ENCODE measurements around the gene CCDC15. TPM values are rescaled to one million over a fixed set of nuclear protein-coding genes. Genes with fewer than 3 reads are reported as not detected.

CCDC15 gene
- total RNA-seq, 5 donors from 2014 or later (not counting 1 experiment from before 2014, with no cell fraction given) = 1.4 to 3.4 (median 2.1) TPM

DNA sequence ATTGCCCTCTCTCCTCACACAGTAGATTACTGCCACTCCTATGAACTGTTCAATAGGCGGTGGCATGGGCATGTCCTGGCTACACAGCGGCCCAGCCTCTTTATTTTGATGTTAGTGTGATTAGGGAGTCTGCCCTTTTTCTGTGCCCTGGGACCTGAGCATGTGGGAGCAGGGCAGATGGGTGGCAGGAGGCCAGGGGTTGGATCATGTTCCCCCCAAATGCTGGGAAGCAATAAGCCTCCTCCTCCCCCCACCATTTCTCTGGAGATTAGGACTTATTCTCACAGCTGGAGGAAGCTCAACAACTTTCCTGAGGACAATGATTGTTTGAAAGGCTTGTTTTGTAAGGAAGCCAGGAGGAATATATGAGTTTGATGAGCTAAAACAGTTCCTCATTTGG, 34.1 kb upstream of the CCDC15 start:
- ChIA-PET POLR2A (interaction anchor here (1.0 kb wide), 2 partner anchors 22 to 33 kb away, joined by 3 to 4 read pairs; partner anchors contain the start of gene ROBO4 (in 1 of the 2)), CTCF (interaction anchor here (0.5 to 1.5 kb wide), 8 partner anchors 21 to 945 kb away, joined by 3 to 12 read pairs (median 4); no protein-coding TSS in a partner anchor)
- peaks cover 0 to 7% of the 10 kb centered on the region in 2 experiments for H3K27me3 ChIP-seq (replicated peaks in 1 of 2; ENCODE audit: control insufficient read depth in 2 of 2, extremely low read depth in 1 of 2, insufficient read depth in 2 of 2, low read length in 1 of 2)
- Mint-ChIP-seq H3K9me3 (no peaks in the 10 kb centered on the region), H3K27me3 (peaks cover 3% of the 10 kb centered on the region in 2 donors), H3K36me3 (no peaks in the 10 kb centered on the region), H3K27ac (no peak overlapping the region), H3K4me3 (peak overlapping the region in 1 of 3 donors; percentile 65), H3K4me1 (peaks cover 24 to 28% (median 25%) of the 10 kb centered on the region in 3 donors)
- no CpG with 5 or more reads among the region's 2 CpGs for WGBS (ENCODE audit: insufficient coverage)
- H3K4me1 ChIP-seq (ENCODE audit: control insufficient read depth in 1 of 2, extremely low read depth in 1 of 2, insufficient read depth in 2 of 2, low read length in 2 of 2) = peaks cover 14 to 37% of the 10 kb centered on the region in 2 experiments
- no peaks in the 10 kb centered on the region for H3K36me3 ChIP-seq (ENCODE audit: control insufficient read depth in 2 of 2, extremely low read depth in 1 of 2, insufficient read depth in 1 of 2, low read length in 1 of 2)
- ATAC-seq (replicated peaks in 1 of 4) = no peak
- H3K9me3 ChIP-seq = no peaks in the 10 kb centered on the region
- H3K4me3 ChIP-seq (ENCODE audit: control insufficient read depth in 1 of 2, extremely low read depth in 1 of 2, low read length in 1 of 2) = no peak overlapping the region
- no peak for DNase-seq
- H3K27ac ChIP-seq (ENCODE audit: low read length) = no peak overlapping the region

DNA sequence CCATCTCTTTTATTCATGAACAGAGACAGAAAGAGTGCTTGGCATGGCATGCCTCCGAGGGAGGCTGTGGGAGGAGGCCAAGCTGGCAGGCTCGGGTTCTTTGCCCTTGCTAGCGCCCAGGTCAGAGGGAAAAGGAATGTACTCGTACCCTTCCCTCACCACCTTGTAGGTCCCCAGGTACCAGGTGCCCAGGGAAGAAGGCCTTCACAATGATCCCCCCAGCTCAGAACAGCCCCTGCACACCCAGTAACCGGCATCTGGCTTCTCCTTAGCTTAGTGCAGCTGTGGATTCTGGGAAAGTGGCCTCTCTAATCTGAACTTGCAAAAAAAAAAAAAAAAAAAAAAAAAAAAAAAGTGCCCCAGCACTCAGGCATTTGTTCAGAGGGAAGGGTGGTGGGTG, 33.6 kb upstream of the CCDC15 start:
- Mint-ChIP-seq H3K27ac (peak overlapping the region in 1 of 2 donors; percentile 70), H3K4me1 (peaks cover 24 to 28% (median 25%) of the 10 kb centered on the region in 3 donors), H3K27me3 (peaks cover 3% of the 10 kb centered on the region in 2 donors), H3K4me3 (peak overlapping the region in 2 of 3 donors; percentile 65 to 73), H3K36me3 (no peaks in the 10 kb centered on the region), H3K9me3 (no peaks in the 10 kb centered on the region)
- Histone ChIP-seq H3K36me3 (ENCODE audit: control insufficient read depth in 2 of 2, extremely low read depth in 1 of 2, insufficient read depth in 1 of 2, low read length in 1 of 2) (no peaks in the 10 kb centered on the region), H3K9me3 (no peaks in the 10 kb centered on the region), H3K27me3 (replicated peaks in 1 of 2; ENCODE audit: control insufficient read depth in 2 of 2, extremely low read depth in 1 of 2, insufficient read depth in 2 of 2, low read length in 1 of 2) (peaks cover 0 to 7% of the 10 kb centered on the region in 2 experiments), H3K4me3 (ENCODE audit: control insufficient read depth in 1 of 2, extremely low read depth in 1 of 2, low read length in 1 of 2) (peak overlapping the region in 1 of 2 donors; percentile 33), H3K27ac (ENCODE audit: low read length) (no peak overlapping the region), H3K4me1 (ENCODE audit: control insufficient read depth in 1 of 2, extremely low read depth in 1 of 2, insufficient read depth in 2 of 2, low read length in 2 of 2) (peaks cover 14 to 37% of the 10 kb centered on the region in 2 experiments)
- 100% methylated on average over 2 of the region's 5 CpGs for WGBS (ENCODE audit: insufficient coverage)
- POLR2A ChIA-PET = interaction anchor here (1.0 kb wide), 2 partner anchors 23 to 33 kb away, joined by 3 to 4 read pairs; partner anchors contain the start of gene ROBO4 (in 1 of the 2)
- CTCF ChIA-PET = interaction anchor here (0.6 to 1.5 kb wide), 7 partner anchors 20 to 511 kb away, joined by 3 to 12 read pairs (median 4); no protein-coding TSS in a partner anchor
- DNase-seq = no peak
- ATAC-seq (replicated peaks in 1 of 4) = no peak

DNA sequence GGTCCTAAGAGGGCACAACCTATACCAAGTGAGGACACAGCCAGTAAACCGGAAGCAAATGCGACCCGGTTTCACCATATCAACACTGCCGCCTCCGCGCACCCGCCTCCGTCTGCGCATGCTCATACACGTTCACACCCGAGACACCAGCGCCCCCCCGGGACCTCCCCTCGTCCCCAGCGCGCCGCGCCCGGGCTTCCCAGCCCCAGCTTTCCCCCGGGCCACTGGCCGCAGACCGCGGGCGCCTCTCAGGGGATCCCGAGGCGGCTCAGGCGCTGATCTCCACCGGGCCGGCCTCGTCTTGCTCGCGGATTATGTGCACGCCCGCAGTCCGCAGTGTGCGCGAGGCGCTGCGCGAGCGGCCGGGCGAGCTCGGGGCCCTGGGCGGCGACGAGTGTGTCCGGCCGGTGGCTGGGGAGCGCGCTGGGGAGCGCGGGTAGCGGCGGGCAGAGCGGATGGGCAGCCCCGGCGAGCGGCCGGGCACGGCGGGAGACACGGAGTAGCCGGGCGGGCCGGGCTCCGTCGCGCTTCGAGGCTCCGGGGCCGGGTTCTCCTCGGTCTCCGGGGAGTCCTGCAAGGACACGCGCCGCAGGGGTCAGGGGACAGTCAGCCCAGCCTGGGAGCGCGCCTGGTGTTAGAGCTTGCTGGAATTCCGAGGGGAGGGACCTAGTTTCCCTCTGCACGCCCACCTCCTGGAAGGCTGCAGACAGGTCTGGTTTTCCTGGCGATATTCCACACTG, 33.0 kb upstream of the CCDC15 start:
- POLR2A ChIA-PET = interaction anchor here in 1 of 2 donors (1.0 kb wide), 1 partner anchor 32 kb away, joined by 4 read pairs; no protein-coding TSS in a partner anchor
- CTCF ChIA-PET = no interaction called here
- ATAC-seq (replicated peaks in 1 of 4) (peak; percentile 78 to 86 (median 85)), DNase-seq (peak; percentile 64 to 89 (median 75))
- H3K9me3 ChIP-seq = no peaks in the 10 kb centered on the region
- H3K9me3 Mint-ChIP-seq = no peaks in the 10 kb centered on the region
- peaks cover 14 to 37% of the 10 kb centered on the region in 2 experiments for H3K4me1 ChIP-seq (ENCODE audit: control insufficient read depth in 1 of 2, extremely low read depth in 1 of 2, insufficient read depth in 2 of 2, low read length in 2 of 2)
- H3K27me3 Mint-ChIP-seq = peaks cover under 1 to 3% of the 10 kb centered on the region in 2 donors
- H3K4me1 Mint-ChIP-seq = peaks cover 24 to 28% (median 25%) of the 10 kb centered on the region in 3 donors
- peak overlapping the region; percentile 33 to 56 for H3K4me3 ChIP-seq (ENCODE audit: control insufficient read depth in 1 of 2, extremely low read depth in 1 of 2, low read length in 1 of 2)
- peak overlapping the region; percentile 65 to 75 (median 73) for H3K4me3 Mint-ChIP-seq
- no peak overlapping the region for H3K27ac ChIP-seq (ENCODE audit: low read length)
- H3K36me3 ChIP-seq (ENCODE audit: control insufficient read depth in 2 of 2, extremely low read depth in 1 of 2, insufficient read depth in 1 of 2, low read length in 1 of 2) = no peaks in the 10 kb centered on the region
- 21% methylated on average over 79 of the region's 82 CpGs for WGBS (ENCODE audit: insufficient coverage)
- H3K27me3 ChIP-seq (replicated peaks in 1 of 2; ENCODE audit: control insufficient read depth in 2 of 2, extremely low read depth in 1 of 2, insufficient read depth in 2 of 2, low read length in 1 of 2) = peaks cover 0 to 7% of the 10 kb centered on the region in 2 experiments
- peak overlapping the region in 1 of 2 donors; percentile 70 for H3K27ac Mint-ChIP-seq
- no peaks in the 10 kb centered on the region for H3K36me3 Mint-ChIP-seq

DNA sequence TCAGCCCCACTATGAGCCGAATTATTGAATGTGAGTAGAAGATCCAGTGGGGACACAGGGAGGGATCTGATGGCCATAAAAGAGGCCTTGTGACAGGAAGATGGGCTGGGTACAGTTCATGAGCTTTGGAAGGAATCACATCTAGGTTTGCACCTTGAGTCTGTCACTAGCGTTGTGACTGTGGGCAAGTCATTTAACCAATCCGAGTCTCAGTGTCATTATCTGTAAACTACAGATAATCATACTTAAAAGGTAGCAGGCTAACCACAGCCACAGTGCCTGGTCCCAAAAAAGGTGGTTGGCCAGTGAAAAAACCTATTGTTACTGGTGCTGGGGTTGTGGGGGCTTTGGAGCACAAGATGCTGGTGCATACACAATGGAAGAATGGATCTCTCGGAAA, 31.2 kb upstream of the CCDC15 start:
- Mint-ChIP-seq H3K36me3 (no peaks in the 10 kb centered on the region), H3K27me3 (peaks cover 0 to 2% of the 10 kb centered on the region in 2 donors), H3K4me1 (peaks cover 24 to 28% (median 25%) of the 10 kb centered on the region in 3 donors), H3K27ac (peak overlapping the region in 1 of 2 donors; percentile 1), H3K4me3 (peak overlapping the region in 1 of 3 donors; percentile 63), H3K9me3 (no peaks in the 10 kb centered on the region)
- ChIA-PET CTCF (no interaction called here), POLR2A (interaction anchor here in 1 of 2 donors (0.5 kb wide), 1 partner anchor 1868 kb away, joined by 3 read pairs; no protein-coding TSS in a partner anchor)
- no peak for ATAC-seq (replicated peaks in 1 of 4)
- Histone ChIP-seq H3K36me3 (ENCODE audit: control insufficient read depth in 2 of 2, extremely low read depth in 1 of 2, insufficient read depth in 1 of 2, low read length in 1 of 2) (no peaks in the 10 kb centered on the region), H3K9me3 (no peaks in the 10 kb centered on the region), H3K27ac (ENCODE audit: low read length) (no peak overlapping the region), H3K4me1 (ENCODE audit: control insufficient read depth in 1 of 2, extremely low read depth in 1 of 2, insufficient read depth in 2 of 2, low read length in 2 of 2) (peaks cover 14 to 37% of the 10 kb centered on the region in 2 experiments), H3K27me3 (replicated peaks in 1 of 2; ENCODE audit: control insufficient read depth in 2 of 2, extremely low read depth in 1 of 2, insufficient read depth in 2 of 2, low read length in 1 of 2) (peaks cover 0 to 7% of the 10 kb centered on the region in 2 experiments), H3K4me3 (ENCODE audit: control insufficient read depth in 1 of 2, extremely low read depth in 1 of 2, low read length in 1 of 2) (no peak overlapping the region)
- DNase-seq = no peak
- 90% methylated on average over 1 of the region's 4 CpGs for WGBS (ENCODE audit: insufficient coverage)

DNA sequence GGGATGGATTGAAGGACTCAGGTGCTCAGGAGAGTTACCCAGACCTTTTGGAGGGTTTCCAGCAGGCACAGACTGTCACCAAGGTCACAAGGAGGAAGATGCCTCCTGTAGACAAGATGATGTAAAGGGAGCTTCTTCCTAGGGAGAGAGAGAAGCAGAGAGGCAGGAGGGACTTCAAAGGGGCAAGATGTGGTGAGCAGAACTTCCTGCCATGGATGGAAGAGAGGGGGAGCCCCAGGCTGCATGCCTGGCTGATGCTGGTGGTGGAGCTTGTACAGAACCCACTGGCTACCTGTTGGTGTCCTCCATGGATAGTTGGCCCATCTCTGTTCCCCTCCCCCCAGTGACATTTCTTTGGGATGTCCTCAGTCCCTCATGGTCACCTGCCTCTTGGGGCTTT, 30.7 kb upstream of the CCDC15 start:
- POLR2A ChIA-PET = interaction anchor here in 1 of 2 donors (0.5 kb wide), 1 partner anchor 1869 kb away, joined by 3 read pairs; no protein-coding TSS in a partner anchor
- H3K36me3 Mint-ChIP-seq = no peaks in the 10 kb centered on the region

DNA sequence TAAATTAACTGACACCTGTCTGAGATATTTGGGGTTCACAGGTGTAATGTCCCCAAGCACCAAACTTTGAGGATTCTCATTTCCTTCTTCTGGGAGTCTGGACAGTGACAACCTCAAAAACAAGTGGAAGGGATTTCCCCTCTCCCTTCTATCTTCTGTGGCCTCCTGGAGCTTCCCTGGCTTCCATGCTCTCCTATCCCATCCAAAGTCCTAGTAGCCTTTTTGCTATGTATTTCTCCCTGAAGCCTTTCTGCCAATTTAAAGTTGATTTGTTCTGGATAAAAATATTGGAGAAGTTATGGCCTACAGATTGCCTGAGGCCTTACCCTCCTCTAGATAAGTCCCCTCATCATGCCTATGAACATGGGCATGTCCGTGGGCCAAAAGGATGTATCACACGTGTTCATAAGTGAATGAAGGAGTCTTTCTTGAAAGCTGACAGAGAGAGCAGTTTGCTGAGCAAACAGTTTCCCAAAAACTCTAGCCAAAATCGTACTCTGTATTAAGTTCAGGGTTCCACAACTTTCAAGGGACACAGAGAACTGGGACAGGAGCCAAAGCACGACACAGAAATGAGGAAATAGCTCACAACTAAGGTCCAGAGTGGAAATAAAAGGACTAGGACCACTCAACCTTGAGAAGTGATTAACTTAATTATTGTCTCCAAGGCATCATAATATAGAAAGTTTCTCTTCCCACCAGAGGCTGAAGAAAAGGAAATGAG, 24.9 kb upstream of the CCDC15 start:
- no peaks in the 10 kb centered on the region for H3K27me3 ChIP-seq (replicated peaks in 1 of 2; ENCODE audit: control insufficient read depth in 2 of 2, extremely low read depth in 1 of 2, insufficient read depth in 2 of 2, low read length in 1 of 2)
- H3K27ac Mint-ChIP-seq = no peak overlapping the region
- no peaks in the 10 kb centered on the region for H3K9me3 ChIP-seq
- no peak overlapping the region for H3K4me3 ChIP-seq (ENCODE audit: control insufficient read depth in 1 of 2, extremely low read depth in 1 of 2, low read length in 1 of 2)
- POLR2A ChIA-PET = no interaction called here
- no peaks in the 10 kb centered on the region for H3K27me3 Mint-ChIP-seq
- H3K9me3 Mint-ChIP-seq = no peaks in the 10 kb centered on the region
- no peak for ATAC-seq (replicated peaks in 1 of 4)
- H3K36me3 ChIP-seq (ENCODE audit: control insufficient read depth in 2 of 2, extremely low read depth in 1 of 2, insufficient read depth in 1 of 2, low read length in 1 of 2) = no peaks in the 10 kb centered on the region
- H3K4me1 Mint-ChIP-seq = peaks cover 10 to 16% (median 10%) of the 10 kb centered on the region in 3 donors
- no peaks in the 10 kb centered on the region for H3K36me3 Mint-ChIP-seq
- WGBS (ENCODE audit: insufficient coverage) = 58% methylated on average over 2 of the region's 4 CpGs
- H3K27ac ChIP-seq (ENCODE audit: low read length) = no peak overlapping the region
- no peaks in the 10 kb centered on the region for H3K4me1 ChIP-seq (ENCODE audit: control insufficient read depth in 1 of 2, extremely low read depth in 1 of 2, insufficient read depth in 2 of 2, low read length in 2 of 2)
- DNase-seq = no peak
- no peak overlapping the region for H3K4me3 Mint-ChIP-seq
- CTCF ChIA-PET = no interaction called here

More for the DNA sequence above, 30.7 kb upstream of the CCDC15 start:
- H3K27ac ChIP-seq (ENCODE audit: low read length) = no peak overlapping the region
- DNase-seq = peak in 13 of 35 experiments; percentile 6 to 37 (median 13)
- CTCF ChIA-PET = interaction anchor here in 1 of 2 donors (0.6 kb wide), 1 partner anchor 276 kb away, joined by 3 read pairs; no protein-coding TSS in a partner anchor
- Mint-ChIP-seq H3K27me3 (peaks cover 0 to 2% of the 10 kb centered on the region in 2 donors), H3K4me3 (peak overlapping the region in 1 of 3 donors; percentile 63), H3K4me1 (peaks cover 24 to 28% (median 25%) of the 10 kb centered on the region in 3 donors), H3K9me3 (no peaks in the 10 kb centered on the region), H3K27ac (peak overlapping the region in 1 of 2 donors; percentile 1)
- no peak overlapping the region for H3K4me3 ChIP-seq (ENCODE audit: control insufficient read depth in 1 of 2, extremely low read depth in 1 of 2, low read length in 1 of 2)
- peaks cover 0 to 7% of the 10 kb centered on the region in 2 experiments for H3K27me3 ChIP-seq (replicated peaks in 1 of 2; ENCODE audit: control insufficient read depth in 2 of 2, extremely low read depth in 1 of 2, insufficient read depth in 2 of 2, low read length in 1 of 2)
- peak; percentile 21 to 63 (median 42) for ATAC-seq (replicated peaks in 1 of 4)
- peaks cover 14 to 37% of the 10 kb centered on the region in 2 experiments for H3K4me1 ChIP-seq (ENCODE audit: control insufficient read depth in 1 of 2, extremely low read depth in 1 of 2, insufficient read depth in 2 of 2, low read length in 2 of 2)
- no peaks in the 10 kb centered on the region for H3K9me3 ChIP-seq
- H3K36me3 ChIP-seq (ENCODE audit: control insufficient read depth in 2 of 2, extremely low read depth in 1 of 2, insufficient read depth in 1 of 2, low read length in 1 of 2) = no peaks in the 10 kb centered on the region
